GM21737 (cell line): ENCODE measurements around the gene C2orf81.
"Not testable (repeated sequence)": the region's sequence is repeated elsewhere in the genome, so short reads cannot be mapped to it uniquely, and the experiment has no call there.

Experiments used
- ATAC-seq: cut with Tn5 transposase; IDR thresholded peaks from one replicate; pipeline ENCODE4 v1.9.1; 2021; ENCODE audit warnings: mild to moderate bottlenecking, moderate library complexity; ENCODE audit not compliant: unreplicated experiment

C2orf81 gene

GRCh38 chr2:74424139-74424992 is 2.9 kb upstream of the C2orf81 start:
- ATAC-seq, result no peak

GRCh38 chr2:74423231-74424095 is 2.0 kb upstream of the C2orf81 start:
- no peak for ATAC-seq

GRCh38 chr2:74420443-74421103 is 846 bp downstream of the C2orf81 start:
- ATAC-seq, result not testable (repeated sequence)

- no peak for ATAC-seq
Measured at GRCh38 chr2:74420006-74420405, 1.4 kb downstream of the C2orf81 start.

GRCh38 chr2:74419345-74419744 is 2.1 kb downstream of the C2orf81 start:
- ATAC-seq, result no peak

- ATAC-seq, result no peak
Measured at GRCh38 chr2:74418312-74418711, 3.1 kb downstream of the C2orf81 start.

- ATAC-seq, result no peak
Measured at GRCh38 chr2:74417763-74418162, 3.7 kb downstream of the C2orf81 start.

GRCh38 chr2:74417197-74417596 is 4.2 kb downstream of the C2orf81 start:
- no peak for ATAC-seq

- no peak for ATAC-seq
Measured at GRCh38 chr2:74416778-74417177, 4.6 kb downstream of the C2orf81 start.

- ATAC-seq, result no peak
Measured at GRCh38 chr2:74415762-74416395, 5.5 kb downstream of the C2orf81 start.

GRCh38 chr2:74414881-74415761 is 6.3 kb downstream of the C2orf81 start:
- peak; percentile 34 for ATAC-seq

GRCh38 chr2:74414441-74414840 is 7.0 kb downstream of the C2orf81 start:
- ATAC-seq, result no peak

- ATAC-seq, result no peak
Measured at GRCh38 chr2:74413001-74413698, 8.3 kb downstream of the C2orf81 start.

- ATAC-seq, result no peak
Measured at GRCh38 chr2:74407682-74408081, 13.7 kb downstream of the C2orf81 start.

- peak; percentile 62 for ATAC-seq
Measured at GRCh38 chr2:74406035-74406434, 15.4 kb downstream of the C2orf81 start.

- ATAC-seq, result no peak
Measured at GRCh38 chr2:74401891-74402290, 19.5 kb downstream of the C2orf81 start.

- ATAC-seq, result no peak
Measured at GRCh38 chr2:74399785-74400184, 21.6 kb downstream of the C2orf81 start.

GRCh38 chr2:74396149-74396548 is 25.3 kb downstream of the C2orf81 start:
- no peak for ATAC-seq

- ATAC-seq, result no peak
Measured at GRCh38 chr2:74393525-74393924, 27.9 kb downstream of the C2orf81 start.
